Neural progenitor cell (in vitro differentiated cells): ENCODE results near the gene PKNOX2.

Experiments used
- EZH2phosphoT487 ChIP-seq: fragments of 200-600 bp; sonication (generic); IDR thresholded peaks from 2 replicates; pipeline ENCODE4 v1.6.1; 2017; ENCODE audit warnings: antibody characterized with exemption
- TF ChIP-seq, protein P1 (sequence below): fragments of 200-600 bp; sonication (generic); IDR thresholded peaks from 2 replicates; pipeline ENCODE4 v1.5.1; 2017; ENCODE audit warnings: antibody characterized with exemption, mild to moderate bottlenecking

DNA sequence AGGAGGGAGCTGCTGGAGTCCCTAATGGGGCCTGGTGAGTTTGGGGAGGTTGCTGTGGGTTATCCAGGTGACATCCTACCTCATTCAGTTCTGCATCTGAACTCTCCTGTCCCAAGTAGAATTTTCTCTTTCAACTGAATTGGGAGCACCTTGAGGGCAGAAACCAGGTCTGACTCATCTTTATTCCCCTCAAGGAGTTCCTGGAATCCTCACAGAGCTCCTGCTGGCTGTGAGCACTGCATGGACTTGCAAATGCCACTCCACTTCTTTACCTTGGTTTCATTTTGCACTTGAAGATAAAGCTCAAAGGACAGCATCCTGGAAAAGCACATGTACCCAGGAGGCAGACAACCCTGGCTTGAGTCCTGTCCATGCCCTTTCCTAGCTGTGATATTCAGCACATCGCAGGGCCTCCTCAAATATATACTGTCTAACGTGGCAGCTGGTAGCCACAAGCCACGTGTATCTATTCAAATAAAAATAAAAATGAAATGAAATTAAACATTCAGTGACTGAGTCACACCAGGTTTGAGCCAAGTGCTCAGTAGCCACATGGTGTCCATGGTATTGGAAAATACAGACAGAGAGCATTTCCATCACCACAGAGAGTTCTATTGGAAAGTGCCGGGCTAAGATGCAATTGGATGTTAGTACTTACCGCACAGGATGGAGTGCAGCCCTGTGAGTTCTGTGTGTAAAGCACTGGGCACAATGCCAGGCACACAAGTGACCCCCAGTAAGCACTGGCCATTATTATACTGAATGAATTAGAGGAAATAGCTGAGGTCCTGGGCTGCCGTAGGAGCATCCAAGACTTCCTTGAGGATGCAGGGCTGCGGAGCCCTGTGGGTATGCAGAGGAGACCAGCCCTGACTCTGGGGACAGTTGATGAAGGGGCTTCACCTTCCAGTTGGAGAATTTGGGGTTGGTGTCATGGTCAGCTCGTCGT, 149.0 kb downstream of the PKNOX2 start:
- TF ChIP-seq, protein P1, sequence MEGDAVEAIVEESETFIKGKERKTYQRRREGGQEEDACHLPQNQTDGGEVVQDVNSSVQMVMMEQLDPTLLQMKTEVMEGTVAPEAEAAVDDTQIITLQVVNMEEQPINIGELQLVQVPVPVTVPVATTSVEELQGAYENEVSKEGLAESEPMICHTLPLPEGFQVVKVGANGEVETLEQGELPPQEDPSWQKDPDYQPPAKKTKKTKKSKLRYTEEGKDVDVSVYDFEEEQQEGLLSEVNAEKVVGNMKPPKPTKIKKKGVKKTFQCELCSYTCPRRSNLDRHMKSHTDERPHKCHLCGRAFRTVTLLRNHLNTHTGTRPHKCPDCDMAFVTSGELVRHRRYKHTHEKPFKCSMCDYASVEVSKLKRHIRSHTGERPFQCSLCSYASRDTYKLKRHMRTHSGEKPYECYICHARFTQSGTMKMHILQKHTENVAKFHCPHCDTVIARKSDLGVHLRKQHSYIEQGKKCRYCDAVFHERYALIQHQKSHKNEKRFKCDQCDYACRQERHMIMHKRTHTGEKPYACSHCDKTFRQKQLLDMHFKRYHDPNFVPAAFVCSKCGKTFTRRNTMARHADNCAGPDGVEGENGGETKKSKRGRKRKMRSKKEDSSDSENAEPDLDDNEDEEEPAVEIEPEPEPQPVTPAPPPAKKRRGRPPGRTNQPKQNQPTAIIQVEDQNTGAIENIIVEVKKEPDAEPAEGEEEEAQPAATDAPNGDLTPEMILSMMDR: no peak
- TF ChIP-seq EZH2phosphoT487: no peak
